A549 treated with RU486 at 1 μM for 4 hours (cell line): Measurements from ENCODE around the gene CTBS. TPM values are rescaled to one million over a fixed set of nuclear protein-coding genes. Genes with fewer than 3 reads are reported as not detected.

Experiments
- total RNA-seq: library from RNA; stranded (reverse); fragments of 200-300 nt; extraction: Qiagen RNA extraction; gene quantifications from 5 replicates; pipeline ENCODE4 v1.2.3, GENCODE V29; 2022; ENCODE audit warnings: low read depth

The CTBS gene, protein sequence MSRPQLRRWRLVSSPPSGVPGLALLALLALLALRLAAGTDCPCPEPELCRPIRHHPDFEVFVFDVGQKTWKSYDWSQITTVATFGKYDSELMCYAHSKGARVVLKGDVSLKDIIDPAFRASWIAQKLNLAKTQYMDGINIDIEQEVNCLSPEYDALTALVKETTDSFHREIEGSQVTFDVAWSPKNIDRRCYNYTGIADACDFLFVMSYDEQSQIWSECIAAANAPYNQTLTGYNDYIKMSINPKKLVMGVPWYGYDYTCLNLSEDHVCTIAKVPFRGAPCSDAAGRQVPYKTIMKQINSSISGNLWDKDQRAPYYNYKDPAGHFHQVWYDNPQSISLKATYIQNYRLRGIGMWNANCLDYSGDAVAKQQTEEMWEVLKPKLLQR
- 3.0 to 6.9 TPM (median 5.9 TPM) in 5 replicates for total RNA-seq

GRCh38 chr1:84573967-84574842, at the start of gene CTBS:
TSS of gene CTBS (minus strand) at chr1:84574440. CDS start at chr1:84574415, 25 bp downstream.

DNA sequence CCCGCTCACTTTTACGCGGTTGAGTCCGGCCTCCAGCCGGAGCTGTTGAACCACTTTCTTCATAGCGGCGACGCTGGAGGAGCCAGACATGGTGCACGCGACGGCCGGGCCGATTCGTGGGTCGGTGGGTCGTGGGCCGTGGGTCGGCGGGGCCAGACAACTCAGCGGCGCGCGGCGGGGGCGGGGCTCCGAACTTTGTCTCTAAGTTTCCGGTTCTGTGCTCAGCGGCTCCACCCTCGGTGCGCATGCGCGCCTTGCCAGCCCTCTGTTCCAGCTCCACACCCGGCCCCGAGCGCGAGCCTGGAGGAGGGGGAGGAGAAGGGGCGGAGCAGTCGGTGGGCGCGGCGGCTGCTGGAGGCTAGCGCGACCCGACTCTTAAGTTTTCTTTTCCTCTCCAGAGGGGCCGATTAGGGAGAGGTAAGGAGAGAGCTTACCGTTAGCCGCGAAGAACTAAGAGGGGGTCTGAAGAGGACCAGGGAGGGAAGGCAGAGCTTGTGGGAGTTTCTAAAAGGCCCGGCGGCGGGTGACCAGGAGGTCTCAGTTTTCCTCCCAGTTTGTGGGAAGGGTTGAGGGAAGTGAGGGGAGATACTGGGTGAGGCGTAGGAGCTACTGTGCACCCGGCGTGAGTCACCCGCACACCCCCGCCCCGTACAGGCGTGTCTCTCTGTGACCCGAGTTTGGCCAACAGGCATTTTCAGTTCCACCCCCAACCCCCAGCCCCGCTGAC, 68.1 kb downstream of the CTBS start, which contains the start of the genes GNG5 and SPATA1:
Gene GNG5 (minus strand): TSS at position 580 of the 727 bp plus-strand sequence. CDS start 490 bp downstream, at position 90.
Gene SPATA1 (plus strand): TSS at position 385 of the 727 bp plus-strand sequence. CDS start 9,974 bp downstream, outside the sequence.

Other genes starting within 250 kb of the CTBS start
- gene DNASE2B, start 176.0 kb downstream of the CTBS start, total RNA-seq: not detected in 5 replicates
- gene RPF1, start 95.2 kb downstream of the CTBS start, total RNA-seq: 21.0 to 36.2 TPM (median 32.6 TPM) in 5 replicates
- gene SPATA1, start 68.1 kb downstream of the CTBS start, total RNA-seq: 0.43 to 1.7 TPM (median 0.95 TPM) in 3 of 5 replicates, not detected in the others
- gene GNG5, start 67.9 kb downstream of the CTBS start, total RNA-seq: 153 to 191 TPM (median 184 TPM) in 5 replicates
- gene SSX2IP, start 116.0 kb upstream of the CTBS start, total RNA-seq: 7.3 to 14.2 TPM (median 13.1 TPM) in 5 replicates